Astrocyte of the spinal cord (primary cell): Measurements from ENCODE around the gene CSNK2B.

Source experiments
- DNase-seq: peaks from one replicate; pipeline ENCODE4 v3.0.0; 2011; ENCODE audit warnings: low read depth, low spot score
- H3K4me3 ChIP-seq: 2 replicates; pipeline ENCODE4 v1.5.1; 2011; ENCODE audit warnings: low read depth, mild to moderate bottlenecking, low read length, moderate library complexity
- CTCF ChIP-seq: IDR thresholded peaks from 2 replicates; pipeline ENCODE4 v1.5.1; 2012; ENCODE audit warnings: low read depth, mild to moderate bottlenecking, low read length, inconsistent platforms
- in situ Hi-C: cut with HindIII; loops from 2 replicates; pipeline ENCODE4 v1.10.0; 2017; ENCODE audit warnings: low sequenced_read_pairs

The CSNK2B gene

GRCh38 chr6:31663961-31664789, 1.7 kb upstream of the CSNK2B start:
- TF ChIP-seq CTCF = no peak
- peak; percentile 81 for DNase-seq
- in situ Hi-C loops = no loop called here
- H3K4me3 ChIP-seq = peak overlapping the region; percentile 96

GRCh38 chr6:31664790-31665500, 935 bp upstream of the CSNK2B start, which contains the start of gene GPANK1:
Gene GPANK1, minus strand, starts transcription at chr6:31664997. Its CDS starts 519 bp downstream, at chr6:31664478.
- in situ Hi-C loops = no loop called here
- DNase-seq = peak; percentile 91

GRCh38 chr6:31666337-31666965, 571 bp downstream of the CSNK2B start:
- H3K4me3 ChIP-seq = peak overlapping the region; percentile 96
- no peak for DNase-seq
- in situ Hi-C loops = no loop called here
- no peak for TF ChIP-seq CTCF

More at GRCh38 chr6:31664790-31665500, 935 bp upstream of the CSNK2B start, which contains the start of gene GPANK1:
- TF ChIP-seq CTCF = no peak
- peak within 1 kb of the TSS; percentile 96 for H3K4me3 ChIP-seq

DNA sequence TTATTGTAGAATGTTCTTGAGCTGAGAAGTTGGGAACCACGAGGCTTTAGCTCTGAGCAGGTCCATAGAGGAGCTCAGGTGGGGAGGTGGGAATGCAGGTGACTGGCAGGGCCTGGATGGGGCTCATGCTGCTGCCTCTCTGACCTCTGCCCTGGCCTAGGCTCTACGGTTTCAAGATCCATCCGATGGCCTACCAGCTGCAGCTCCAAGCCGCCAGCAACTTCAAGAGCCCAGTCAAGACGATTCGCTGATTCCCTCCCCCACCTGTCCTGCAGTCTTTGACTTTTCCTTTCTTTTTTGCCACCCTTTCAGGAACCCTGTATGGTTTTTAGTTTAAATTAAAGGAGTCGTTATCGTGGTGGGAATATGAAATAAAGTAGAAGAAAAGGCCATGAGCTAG, 3.8 kb downstream of the CSNK2B start, which contains the start of gene LY6G5B:
Gene LY6G5B, plus strand, starts transcription at position 301 of the 400 bp plus-strand sequence. CDS start 975 bp downstream, outside the sequence.
- in situ Hi-C loops = no loop called here
- no peak within 1 kb of the TSS for H3K4me3 ChIP-seq
- TF ChIP-seq CTCF = no peak
- no peak for DNase-seq

DNA sequence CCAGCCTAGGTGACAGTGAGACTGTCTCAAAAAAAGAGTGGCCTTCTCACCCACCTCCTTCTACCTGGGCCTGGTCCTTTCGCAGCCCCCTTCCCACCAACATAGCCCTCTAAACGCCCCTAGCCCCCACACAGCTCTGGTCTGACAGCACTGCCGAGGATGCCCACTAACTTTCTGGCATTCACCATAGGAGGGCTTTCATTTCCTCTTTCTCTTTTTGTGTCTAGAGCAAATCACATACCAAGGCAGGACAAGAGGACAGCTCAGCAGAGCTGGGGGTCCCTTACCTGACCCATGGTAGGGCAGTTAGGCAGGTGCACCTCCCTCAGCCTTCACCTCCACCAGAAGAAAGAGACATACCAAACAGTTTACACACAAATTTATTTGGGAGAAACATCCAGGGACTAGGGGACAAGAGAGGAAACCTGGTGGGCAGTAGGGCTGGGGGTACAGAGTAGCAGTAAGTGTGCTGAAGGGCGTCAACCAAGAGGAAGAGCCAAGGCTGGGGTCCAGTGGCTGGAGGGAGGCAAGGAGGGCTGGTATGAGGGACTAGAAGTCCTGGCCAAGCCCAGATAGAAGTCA, 10.5 kb downstream of the CSNK2B start:
- no peak for DNase-seq
- TF ChIP-seq CTCF = no peak
- H3K4me3 ChIP-seq = no peak overlapping the region
- in situ Hi-C loops = no loop called here

GRCh38 chr6:31676904-31677303, 11.0 kb downstream of the CSNK2B start:
- in situ Hi-C loops = no loop called here
- DNase-seq = no peak

More at GRCh38 chr6:31676904-31677303, 11.0 kb downstream of the CSNK2B start:
- TF ChIP-seq CTCF = no peak
- no peak overlapping the region for H3K4me3 ChIP-seq
